Midbrain (tissue), 1 donor: ENCODE results near the gene LRRTM3.

ENCODE experiments used
- DNase-seq: peaks from one replicate; lab custom pipeline; 2025; lab: John Stamatoyannopoulos, UW

Gene LRRTM3

GRCh38 chr10:67119651-67120050, 193.8 kb downstream of the LRRTM3 start:
- DNase-seq: no peak

- DNase-seq: no peak
Observed at GRCh38 chr10:67127441-67127840, 201.6 kb downstream of the LRRTM3 start.

GRCh38 chr10:67140641-67141040, 214.8 kb downstream of the LRRTM3 start:
- DNase-seq: no peak

- no peak for DNase-seq
Observed at GRCh38 chr10:67141300-67141699, 215.5 kb downstream of the LRRTM3 start.

GRCh38 chr10:67144530-67144929, 218.7 kb downstream of the LRRTM3 start:
- DNase-seq: no peak
